ENCODE results near the gene TOX2.

DNA sequence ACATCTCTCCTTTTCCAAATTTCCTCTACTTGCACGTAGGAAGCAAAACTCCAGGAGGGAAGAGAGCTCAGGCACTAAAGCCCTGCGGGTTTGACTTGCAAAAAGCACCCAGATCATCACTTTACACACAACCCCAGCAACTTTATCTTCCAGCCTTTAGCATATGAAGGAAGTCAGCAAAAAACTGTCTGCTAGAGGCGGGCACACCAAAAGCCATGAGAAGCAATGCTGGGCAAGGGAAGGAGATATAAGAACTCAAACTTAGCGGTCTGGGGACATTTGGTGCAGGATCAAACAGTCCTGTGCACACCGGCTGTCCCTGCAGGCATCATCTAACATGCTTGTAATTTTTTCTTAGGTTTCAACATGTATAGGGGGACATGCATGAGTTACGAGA, 159.0 kb downstream of the TOX2 start:
- TF ChIP-seq, protein P1, sequence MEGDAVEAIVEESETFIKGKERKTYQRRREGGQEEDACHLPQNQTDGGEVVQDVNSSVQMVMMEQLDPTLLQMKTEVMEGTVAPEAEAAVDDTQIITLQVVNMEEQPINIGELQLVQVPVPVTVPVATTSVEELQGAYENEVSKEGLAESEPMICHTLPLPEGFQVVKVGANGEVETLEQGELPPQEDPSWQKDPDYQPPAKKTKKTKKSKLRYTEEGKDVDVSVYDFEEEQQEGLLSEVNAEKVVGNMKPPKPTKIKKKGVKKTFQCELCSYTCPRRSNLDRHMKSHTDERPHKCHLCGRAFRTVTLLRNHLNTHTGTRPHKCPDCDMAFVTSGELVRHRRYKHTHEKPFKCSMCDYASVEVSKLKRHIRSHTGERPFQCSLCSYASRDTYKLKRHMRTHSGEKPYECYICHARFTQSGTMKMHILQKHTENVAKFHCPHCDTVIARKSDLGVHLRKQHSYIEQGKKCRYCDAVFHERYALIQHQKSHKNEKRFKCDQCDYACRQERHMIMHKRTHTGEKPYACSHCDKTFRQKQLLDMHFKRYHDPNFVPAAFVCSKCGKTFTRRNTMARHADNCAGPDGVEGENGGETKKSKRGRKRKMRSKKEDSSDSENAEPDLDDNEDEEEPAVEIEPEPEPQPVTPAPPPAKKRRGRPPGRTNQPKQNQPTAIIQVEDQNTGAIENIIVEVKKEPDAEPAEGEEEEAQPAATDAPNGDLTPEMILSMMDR (conservative IDR thresholded peaks at IDR 0.05; ENCODE audit: low read depth, low read length) = no peak
- no peak for TF ChIP-seq EZH2 (IDR thresholded peaks at IDR 0.05; ENCODE audit: low read length, unreplicated experiment)

Data from PC-3 (cell line).